ENCODE data around the gene MYRF.

Gene MYRF

DNA sequence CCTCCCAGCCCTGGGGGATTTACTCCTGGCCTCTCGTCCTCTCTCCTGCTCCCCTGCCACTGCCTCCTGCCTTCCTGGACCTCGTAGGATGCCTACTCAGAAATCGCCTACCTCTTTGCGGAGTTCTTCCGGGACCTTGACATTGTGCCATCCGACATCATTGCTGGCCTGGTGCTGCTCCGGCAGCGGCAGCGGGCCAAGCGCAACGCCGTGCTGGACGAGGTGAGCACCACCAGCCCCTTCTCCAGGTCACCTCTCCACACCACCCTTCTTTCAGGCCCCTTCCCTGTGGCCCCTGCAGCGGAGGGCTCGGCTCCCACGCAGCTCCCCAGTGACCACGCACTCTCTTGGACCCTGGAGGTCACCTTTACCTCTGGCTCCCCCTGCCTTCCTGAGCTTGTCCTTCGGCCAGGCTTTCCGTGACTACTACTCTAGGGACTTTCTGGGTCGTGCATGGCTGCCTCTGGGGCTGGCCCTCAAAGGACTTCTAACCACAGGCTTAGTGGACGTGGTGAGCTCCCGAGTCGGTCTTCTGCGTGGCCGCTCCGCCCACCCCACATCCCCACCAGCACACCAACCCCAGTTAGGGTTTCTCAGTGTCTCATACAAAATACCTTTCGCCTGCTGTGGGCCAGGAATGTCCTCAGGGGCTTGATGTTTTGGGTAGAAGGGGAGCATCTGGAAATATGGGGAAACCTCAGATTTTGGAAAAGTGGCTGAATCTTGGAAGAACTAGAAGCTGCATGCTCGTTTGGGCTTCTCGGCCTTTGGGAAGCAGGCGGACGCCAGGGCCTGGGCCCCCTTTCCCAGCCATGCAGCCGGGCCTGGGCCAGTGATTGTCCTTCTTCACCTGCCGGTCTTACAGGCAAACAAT, 24.1 kb upstream of the MYRF start:
- Histone ChIP-seq H3K9me3 (ENCODE audit: control insufficient read depth, insufficient read depth, low read length) (no peaks in the 10 kb centered on the region), H3K36me3 (ENCODE audit: insufficient read depth, low read length) (no peaks in the 10 kb centered on the region; the same call in none of the 2 replicates), H3K9ac (ENCODE audit: low read depth, low read length) (no peak overlapping the region), H3K4me1 (ENCODE audit: insufficient read depth, low read length) (no peaks in the 10 kb centered on the region)

DNA sequence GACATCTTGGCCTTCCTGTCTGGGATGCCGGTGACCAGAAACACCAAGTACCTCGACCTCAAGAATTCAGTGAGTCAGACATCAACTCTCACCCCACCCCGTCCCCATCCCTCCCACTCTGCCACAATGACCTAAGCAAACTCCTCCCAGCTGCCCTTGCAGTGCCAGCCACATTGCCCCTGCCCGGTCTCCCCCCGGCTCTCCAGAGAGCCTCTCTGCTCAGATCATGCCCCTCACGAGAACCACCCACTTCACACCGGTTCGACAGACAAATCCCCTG, 23.6 kb upstream of the MYRF start:
- Histone ChIP-seq H3K4me1 (ENCODE audit: insufficient read depth, low read length) (no peaks in the 10 kb centered on the region), H3K9ac (ENCODE audit: low read depth, low read length) (no peak overlapping the region), H3K36me3 (ENCODE audit: insufficient read depth, low read length) (no peaks in the 10 kb centered on the region; the same call in none of the 2 replicates), H3K9me3 (ENCODE audit: control insufficient read depth, insufficient read depth, low read length) (no peaks in the 10 kb centered on the region)

DNA sequence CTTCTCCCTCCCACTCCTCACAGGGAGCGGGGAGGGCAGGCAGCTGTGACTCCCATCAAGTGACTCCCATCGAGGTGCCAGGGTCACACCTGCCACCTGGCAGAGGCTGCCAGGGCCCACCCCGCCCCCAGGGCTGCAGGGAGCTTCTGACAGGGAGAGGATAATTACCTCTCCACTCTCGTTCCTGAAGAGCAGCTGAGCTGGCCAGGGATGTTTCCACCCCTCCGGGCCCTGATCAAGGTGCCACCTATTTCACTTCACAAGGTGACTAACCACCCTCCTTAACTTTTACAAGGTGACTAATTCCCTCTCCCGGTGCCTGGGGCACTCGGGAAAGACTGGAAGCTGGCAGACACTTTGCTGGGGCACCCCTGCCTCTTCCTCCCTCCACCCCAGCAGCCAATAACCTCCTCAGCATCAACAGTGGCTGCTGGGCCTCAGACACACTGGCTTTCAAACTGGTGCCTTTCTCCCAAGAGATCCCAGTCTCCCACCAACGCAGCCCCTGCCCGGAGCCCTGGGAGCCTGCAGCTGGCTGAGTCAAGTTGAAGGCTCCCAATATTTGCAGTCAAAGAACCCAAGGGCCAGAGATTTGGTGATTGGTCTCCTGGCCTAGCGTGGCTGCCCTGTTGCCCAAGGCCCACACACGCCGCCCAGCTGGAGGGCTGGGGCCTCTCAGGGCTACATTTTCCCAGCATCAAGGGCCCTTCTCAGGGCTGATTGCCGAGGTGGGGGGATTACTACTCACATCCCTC, 22.0 kb upstream of the MYRF start:
- H3K9me3 ChIP-seq (ENCODE audit: control insufficient read depth, insufficient read depth, low read length): no peaks in the 10 kb centered on the region
- no peaks in the 10 kb centered on the region for H3K4me1 ChIP-seq (ENCODE audit: insufficient read depth, low read length)
- H3K36me3 ChIP-seq (ENCODE audit: insufficient read depth, low read length): no peaks in the 10 kb centered on the region; the same call in none of the 2 replicates
- H3K9ac ChIP-seq (ENCODE audit: low read depth, low read length): no peak overlapping the region

DNA sequence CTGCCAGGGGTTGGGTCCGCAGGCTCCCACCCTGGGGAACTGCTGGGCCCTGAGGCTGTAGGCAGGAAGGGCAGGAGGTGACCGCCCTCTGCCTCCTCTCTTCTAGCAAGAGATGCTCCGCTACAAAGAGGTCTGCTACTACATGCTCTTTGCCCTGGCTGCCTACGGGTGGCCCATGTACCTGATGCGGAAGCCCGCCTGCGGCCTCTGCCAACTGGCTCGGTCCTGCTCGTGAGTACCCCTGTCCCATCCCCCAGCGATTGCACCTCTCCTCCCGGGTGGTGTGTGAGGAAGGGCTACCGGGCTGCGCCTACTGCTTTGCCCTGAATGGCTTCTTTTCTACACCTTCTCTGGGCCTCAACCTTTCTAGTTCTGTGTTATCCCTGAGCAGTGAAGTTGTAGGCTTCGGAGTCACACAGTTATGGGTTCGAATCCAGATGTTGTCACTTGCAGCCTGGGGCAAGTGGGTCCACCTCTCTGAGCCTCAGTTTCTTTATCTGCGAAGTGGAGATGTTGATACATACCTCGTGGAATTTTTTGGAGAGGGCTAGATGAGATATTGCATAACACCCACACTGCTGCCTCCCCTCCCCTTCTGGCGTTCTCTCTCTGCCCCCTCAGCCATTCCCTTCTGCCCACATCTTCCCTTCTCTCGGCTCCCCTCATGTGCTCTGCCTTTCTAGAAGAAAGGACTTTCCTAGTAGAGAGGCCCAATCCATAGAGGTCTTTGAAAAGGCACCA, 21.1 kb upstream of the MYRF start:
- peaks cover 4% of the 10 kb centered on the region for H3K36me3 ChIP-seq (ENCODE audit: insufficient read depth, low read length)

DNA sequence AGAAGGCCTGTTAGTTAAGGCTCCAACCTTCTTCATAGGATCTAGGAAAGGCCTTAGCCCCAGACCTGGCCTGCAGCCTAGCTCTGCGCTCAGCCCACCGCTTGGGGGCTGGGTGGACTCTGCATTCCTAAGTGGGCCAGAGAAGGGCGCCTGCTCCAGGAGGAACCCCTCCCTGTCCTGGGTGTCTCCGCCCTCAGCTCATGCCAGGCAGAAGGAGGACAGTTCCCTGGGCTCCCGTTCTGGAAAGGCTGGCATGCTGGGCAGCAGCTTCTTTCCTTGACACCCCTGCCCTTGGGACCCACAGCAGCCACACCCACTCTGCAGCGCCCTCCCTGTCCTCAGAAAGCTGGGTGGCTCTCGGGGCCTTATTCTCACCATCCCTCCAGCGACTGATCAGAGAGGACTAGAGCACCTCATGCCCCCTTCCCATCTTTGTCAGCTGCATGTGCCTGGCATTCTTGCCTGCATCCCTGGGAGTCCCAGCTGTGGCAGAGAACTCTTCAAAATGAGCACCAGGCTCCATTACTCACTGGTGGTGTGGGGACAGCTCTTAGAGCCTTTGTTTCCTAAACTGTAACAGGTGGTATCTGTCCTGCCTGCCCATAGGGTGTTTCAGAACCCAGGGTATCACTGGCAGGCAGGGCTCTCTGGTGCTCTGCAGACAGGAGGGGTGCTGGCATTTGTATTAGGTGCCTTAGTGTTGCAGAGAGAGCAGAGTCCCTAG, 20.3 kb upstream of the MYRF start:
- no peaks in the 10 kb centered on the region for H3K4me1 ChIP-seq (ENCODE audit: insufficient read depth, low read length)
- H3K9me3 ChIP-seq (ENCODE audit: control insufficient read depth, insufficient read depth, low read length): no peaks in the 10 kb centered on the region
- H3K36me3 ChIP-seq (ENCODE audit: insufficient read depth, low read length): peaks cover 4% of the 10 kb centered on the region
- H3K9ac ChIP-seq (ENCODE audit: low read depth, low read length): no peak overlapping the region

More for the DNA sequence above, 21.1 kb upstream of the MYRF start:
- no peaks in the 10 kb centered on the region for H3K4me1 ChIP-seq (ENCODE audit: insufficient read depth, low read length)
- H3K9ac ChIP-seq (ENCODE audit: low read depth, low read length): no peak overlapping the region
- no peaks in the 10 kb centered on the region for H3K9me3 ChIP-seq (ENCODE audit: control insufficient read depth, insufficient read depth, low read length)

DNA sequence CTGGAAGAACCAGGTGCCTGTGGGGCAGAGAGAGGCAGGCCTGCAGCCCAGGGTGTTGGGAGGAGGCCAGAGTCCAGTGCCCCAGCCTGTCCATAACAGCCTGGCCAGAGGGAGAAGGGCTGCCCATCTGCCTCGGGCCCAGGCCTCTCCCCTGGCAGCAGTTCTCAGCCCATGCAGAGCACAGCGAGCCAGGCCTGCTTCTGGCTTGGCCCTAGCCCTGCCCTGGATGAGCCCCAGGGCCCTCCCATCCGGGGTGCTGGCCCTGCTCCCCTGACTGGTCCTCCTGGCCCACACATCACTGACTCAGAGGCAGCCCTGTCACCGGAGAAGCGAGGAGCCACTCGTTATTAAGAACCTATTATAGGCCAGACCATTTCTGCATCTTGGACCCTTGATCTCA, 19.7 kb upstream of the MYRF start:
- no peaks in the 10 kb centered on the region for H3K4me1 ChIP-seq (ENCODE audit: insufficient read depth, low read length)
- H3K36me3 ChIP-seq (ENCODE audit: insufficient read depth, low read length): peaks cover 4% of the 10 kb centered on the region
- no peaks in the 10 kb centered on the region for H3K9me3 ChIP-seq (ENCODE audit: control insufficient read depth, insufficient read depth, low read length)
- no peak overlapping the region for H3K9ac ChIP-seq (ENCODE audit: low read depth, low read length)

DNA sequence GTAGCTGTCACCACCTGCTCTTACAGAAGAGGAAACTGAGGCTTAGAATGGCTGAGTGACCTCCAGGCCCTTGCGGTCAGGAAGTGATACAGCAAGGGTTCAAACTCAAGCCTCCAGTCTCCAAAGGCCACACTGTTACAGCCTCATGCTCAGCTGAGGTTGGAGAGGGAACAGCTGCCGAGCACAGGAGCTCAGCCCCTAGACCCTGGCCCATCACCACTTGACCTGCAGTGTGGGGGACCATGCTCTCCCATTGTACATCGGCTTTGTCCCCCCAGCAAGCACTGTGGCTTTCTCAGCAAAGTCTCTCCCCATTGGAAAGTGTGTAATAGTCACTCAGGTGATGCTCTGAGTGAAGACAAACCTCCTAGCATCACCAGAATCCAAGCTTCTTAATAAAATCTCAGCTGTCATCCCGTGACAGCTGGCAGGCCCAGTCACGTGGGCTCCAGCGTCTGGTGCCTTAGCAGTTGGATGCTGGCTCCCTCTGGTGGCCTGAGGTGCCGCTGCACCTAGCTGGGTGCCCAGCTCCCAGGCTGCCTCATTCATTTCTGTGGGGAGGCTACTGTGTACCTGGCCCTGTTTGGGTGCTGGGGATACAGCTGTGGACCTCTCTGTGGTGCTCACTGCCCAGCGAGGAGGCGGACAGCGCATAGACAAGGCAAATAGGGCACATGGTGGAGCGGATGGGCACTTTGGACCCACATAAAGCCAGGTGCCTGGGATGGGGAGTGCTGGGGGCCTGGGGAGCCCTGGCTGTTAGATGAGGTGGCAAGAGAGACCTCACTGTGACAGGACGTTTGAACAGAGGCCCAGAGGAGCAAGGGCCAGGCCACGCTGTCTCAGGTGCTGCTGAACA, 19.1 kb upstream of the MYRF start:
- H3K4me1 ChIP-seq (ENCODE audit: insufficient read depth, low read length): no peaks in the 10 kb centered on the region
- no peaks in the 10 kb centered on the region for H3K9me3 ChIP-seq (ENCODE audit: control insufficient read depth, insufficient read depth, low read length)
- peaks cover 4% of the 10 kb centered on the region for H3K36me3 ChIP-seq (ENCODE audit: insufficient read depth, low read length)
- H3K9ac ChIP-seq (ENCODE audit: low read depth, low read length): no peak overlapping the region

DNA sequence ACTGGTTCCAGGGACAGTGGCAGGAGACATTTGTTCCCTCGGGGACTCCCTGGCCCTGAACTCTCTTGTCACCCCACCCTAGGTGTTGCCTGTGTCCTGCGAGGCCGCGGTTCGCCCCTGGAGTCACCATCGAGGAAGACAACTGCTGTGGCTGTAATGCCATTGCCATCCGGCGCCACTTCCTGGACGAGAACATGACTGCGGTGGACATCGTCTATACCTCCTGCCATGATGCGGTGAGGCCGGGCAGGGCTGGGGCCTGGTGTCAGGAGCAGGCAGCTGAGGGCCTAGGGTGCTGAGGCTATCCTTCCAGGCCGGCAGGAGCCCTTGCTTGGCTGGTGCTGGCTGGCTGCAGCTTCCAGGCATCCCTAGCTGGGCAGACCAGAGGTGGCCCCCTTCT, 17.7 kb upstream of the MYRF start:
- Histone ChIP-seq H3K36me3 (ENCODE audit: insufficient read depth, low read length) (peaks cover 4% of the 10 kb centered on the region), H3K9me3 (ENCODE audit: control insufficient read depth, insufficient read depth, low read length) (no peaks in the 10 kb centered on the region), H3K9ac (ENCODE audit: low read depth, low read length) (no peak overlapping the region), H3K4me1 (ENCODE audit: insufficient read depth, low read length) (no peaks in the 10 kb centered on the region)

DNA sequence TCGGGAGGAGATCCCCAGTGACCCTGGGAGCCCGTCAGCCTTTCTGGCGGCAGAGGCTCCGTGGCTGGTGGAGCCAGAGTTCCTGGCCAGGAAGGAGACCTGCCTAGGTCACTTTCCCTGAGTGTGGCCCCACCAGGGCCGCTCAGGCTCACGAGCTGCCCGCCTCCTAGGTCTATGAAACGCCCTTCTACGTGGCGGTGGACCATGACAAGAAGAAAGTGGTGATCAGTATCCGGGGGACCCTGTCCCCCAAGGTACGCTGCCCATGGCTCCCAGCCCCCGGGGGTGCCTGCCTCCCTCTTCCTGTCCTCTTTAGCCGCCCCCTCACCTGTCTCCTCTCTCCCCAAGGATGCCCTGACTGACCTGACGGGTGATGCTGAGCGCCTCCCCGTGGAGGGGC, 17.0 kb upstream of the MYRF start:
- H3K36me3 ChIP-seq (ENCODE audit: insufficient read depth, low read length): peaks cover 4% of the 10 kb centered on the region
- H3K4me1 ChIP-seq (ENCODE audit: insufficient read depth, low read length): no peaks in the 10 kb centered on the region
- H3K9ac ChIP-seq (ENCODE audit: low read depth, low read length): no peak overlapping the region
- H3K9me3 ChIP-seq (ENCODE audit: control insufficient read depth, insufficient read depth, low read length): no peaks in the 10 kb centered on the region

DNA sequence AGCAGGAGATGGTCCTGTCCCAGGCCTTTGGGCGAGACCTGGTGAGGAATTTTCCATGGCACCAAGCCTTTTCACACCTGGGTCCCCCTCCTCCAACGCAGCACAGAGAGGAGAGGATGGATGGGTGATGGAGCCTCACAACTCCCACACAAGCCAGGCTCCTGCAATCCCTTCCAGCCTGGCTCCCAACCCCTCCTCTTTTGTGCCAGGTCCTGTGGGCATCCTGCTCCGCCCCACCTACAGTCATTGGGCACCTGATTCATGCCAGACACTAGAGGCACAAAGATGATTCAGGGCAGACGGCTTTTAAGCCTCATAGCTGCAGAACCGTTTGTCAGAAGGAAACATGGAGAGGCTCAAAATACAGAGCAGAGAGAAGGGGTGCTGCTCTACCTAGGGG, 16.1 kb upstream of the MYRF start:
- Histone ChIP-seq H3K9me3 (ENCODE audit: control insufficient read depth, insufficient read depth, low read length) (no peaks in the 10 kb centered on the region), H3K4me1 (ENCODE audit: insufficient read depth, low read length) (no peaks in the 10 kb centered on the region), H3K9ac (ENCODE audit: low read depth, low read length) (no peak overlapping the region), H3K36me3 (ENCODE audit: insufficient read depth, low read length) (peaks cover 4% of the 10 kb centered on the region)

DNA sequence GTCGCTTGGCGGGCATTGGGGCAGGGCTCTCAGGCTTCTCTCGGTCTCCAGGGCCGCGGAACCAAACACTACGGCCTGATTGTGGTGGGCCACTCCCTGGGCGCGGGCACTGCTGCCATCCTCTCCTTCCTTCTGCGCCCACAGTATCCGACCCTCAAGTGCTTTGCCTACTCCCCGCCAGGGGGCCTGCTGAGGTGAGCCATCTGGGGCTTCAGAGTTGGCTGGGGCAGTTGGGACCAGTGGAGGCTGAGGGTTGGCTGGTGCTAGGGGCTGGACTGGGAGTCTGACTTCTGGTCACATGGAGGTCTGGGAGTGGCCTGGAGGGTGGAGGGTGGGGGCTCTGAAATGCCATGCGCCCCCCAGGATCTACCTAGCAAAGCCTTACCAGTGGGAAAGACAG, 15.3 kb upstream of the MYRF start:
- H3K9me3 ChIP-seq (ENCODE audit: control insufficient read depth, insufficient read depth, low read length): no peaks in the 10 kb centered on the region
- H3K36me3 ChIP-seq (ENCODE audit: insufficient read depth, low read length): peaks cover 4% of the 10 kb centered on the region
- no peak overlapping the region for H3K9ac ChIP-seq (ENCODE audit: low read depth, low read length)
- no peaks in the 10 kb centered on the region for H3K4me1 ChIP-seq (ENCODE audit: insufficient read depth, low read length)

DNA sequence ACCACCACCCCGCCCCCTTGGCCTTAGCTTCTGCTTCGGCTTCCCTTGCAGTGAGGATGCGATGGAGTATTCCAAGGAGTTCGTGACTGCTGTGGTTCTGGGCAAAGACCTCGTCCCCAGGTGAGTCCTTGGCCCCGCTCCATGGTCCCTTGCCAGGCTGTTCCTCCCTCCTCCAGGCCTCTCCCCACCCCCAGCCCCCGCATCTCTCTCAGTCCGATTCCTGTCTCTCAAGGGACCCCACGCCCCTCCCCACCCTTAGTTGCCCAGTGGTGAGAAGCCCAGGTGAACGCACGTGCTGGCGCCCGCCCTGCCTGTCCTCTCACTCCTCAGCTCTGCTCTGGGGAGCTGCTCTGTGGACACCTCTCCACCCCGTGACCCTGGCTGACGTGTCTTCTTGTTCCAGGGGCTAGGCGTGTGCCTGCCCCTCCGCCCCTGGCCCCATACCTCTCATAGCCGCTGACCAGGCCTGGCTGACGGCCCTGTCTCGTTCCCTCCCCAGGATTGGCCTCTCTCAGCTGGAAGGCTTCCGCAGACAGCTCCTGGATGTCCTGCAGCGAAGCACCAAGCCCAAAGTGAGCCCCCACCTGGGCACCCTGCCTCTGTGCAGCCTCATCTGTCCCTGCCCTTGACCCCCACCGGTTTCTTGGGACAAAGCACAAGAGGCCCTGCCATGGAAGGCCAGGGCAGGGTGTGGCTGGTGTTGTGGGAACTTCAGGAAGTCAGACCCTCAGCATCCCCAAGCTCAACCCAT, 14.6 kb upstream of the MYRF start:
- Histone ChIP-seq H3K4me1 (ENCODE audit: insufficient read depth, low read length) (no peaks in the 10 kb centered on the region), H3K9ac (ENCODE audit: low read depth, low read length) (no peak overlapping the region), H3K36me3 (ENCODE audit: insufficient read depth, low read length) (peaks cover 4% of the 10 kb centered on the region), H3K9me3 (ENCODE audit: control insufficient read depth, insufficient read depth, low read length) (no peaks in the 10 kb centered on the region)

DNA sequence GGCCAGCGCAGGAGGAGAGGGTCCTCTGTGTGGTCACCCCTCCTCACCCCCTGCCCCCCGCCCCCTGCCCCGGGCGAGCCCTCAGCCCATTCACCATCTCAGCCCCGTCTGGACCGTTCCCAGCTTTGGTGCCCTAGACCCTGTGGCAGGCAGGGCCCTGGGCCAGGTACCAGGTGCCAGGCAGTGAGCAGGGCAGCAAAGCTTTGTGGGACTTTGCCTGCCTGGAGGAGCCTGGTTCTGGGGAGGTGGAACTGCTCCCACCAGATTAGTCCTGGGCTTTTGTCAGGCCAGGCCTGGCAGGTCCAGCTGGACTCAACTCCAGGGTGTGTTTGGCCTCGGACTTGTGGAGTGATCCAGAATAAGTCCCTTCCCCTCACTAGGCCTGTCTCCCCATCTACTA, 13.7 kb upstream of the MYRF start:
- H3K9me3 ChIP-seq (ENCODE audit: control insufficient read depth, insufficient read depth, low read length): no peaks in the 10 kb centered on the region
- H3K4me1 ChIP-seq (ENCODE audit: insufficient read depth, low read length): no peaks in the 10 kb centered on the region
- no peak overlapping the region for H3K9ac ChIP-seq (ENCODE audit: low read depth, low read length)
- peaks cover 4% of the 10 kb centered on the region for H3K36me3 ChIP-seq (ENCODE audit: insufficient read depth, low read length)
